ENCODE results near the gene FRMD4A. TPM values are rescaled to one million over a fixed set of nuclear protein-coding genes. Genes with fewer than 3 reads are reported as not detected.

The FRMD4A gene
- total RNA-seq, 1 experiment from 2014 or later = 7.1 TPM

GRCh38 chr10:14014423-14014822 is 316.3 kb downstream of the FRMD4A start:
- Histone ChIP-seq H3F3A (ENCODE audit: low read length, unreplicated experiment) (no peaks in the 10 kb centered on the region), H3K79me2 (ENCODE audit: low read length) (no peaks in the 10 kb centered on the region), H2AFZ (ENCODE audit: low read length) (no peak overlapping the region), H3K27me3 (ENCODE audit: low read length) (no peaks in the 10 kb centered on the region), H3K9ac (ENCODE audit: low read length) (no peak overlapping the region), H3K9me2 (replicated peaks; ENCODE audit: low read length) (no peaks in the 10 kb centered on the region), H3K27ac (ENCODE audit: low read length) (no peak overlapping the region), H3K9me3 (ENCODE audit: low read length) (no peaks in the 10 kb centered on the region), H4K20me1 (ENCODE audit: low read length) (no peaks in the 10 kb centered on the region), H3K4me1 (ENCODE audit: insufficient read depth, low read length) (no peaks in the 10 kb centered on the region), H3K4me3 (ENCODE audit: low read length) (no peak overlapping the region), H3K4me2 (ENCODE audit: low read length) (no peak overlapping the region), H3K36me3 (ENCODE audit: low read depth, low read length) (no peaks in the 10 kb centered on the region)
- DNase-seq = no peak
- TF ChIP-seq CTCF (conservative IDR thresholded peaks at IDR 0.05; ENCODE audit: low read depth, low read length) = no peak
- CTCF ChIA-PET = no interaction called here
- intact Hi-C loops (cut with micrococcal nuclease) = no loop called here
- ATAC-seq = no peak
- BruUV-seq (replicated peaks) = no TSS peak
- POLR2A ChIA-PET (ENCODE audit: unreplicated experiment) = no interaction called here

- Histone ChIP-seq H3K9ac (ENCODE audit: low read length) (no peak overlapping the region), H3K27me3 (ENCODE audit: low read length) (no peaks in the 10 kb centered on the region), H3K9me2 (replicated peaks; ENCODE audit: low read length) (no peaks in the 10 kb centered on the region), H3F3A (ENCODE audit: low read length, unreplicated experiment) (no peaks in the 10 kb centered on the region), H2AFZ (ENCODE audit: low read length) (no peak overlapping the region), H3K4me2 (ENCODE audit: low read length) (no peak overlapping the region), H3K27ac (ENCODE audit: low read length) (no peak overlapping the region), H3K4me1 (ENCODE audit: insufficient read depth, low read length) (peaks cover 4% of the 10 kb centered on the region; the same call in 1 of the 2 replicates), H3K79me2 (ENCODE audit: low read length) (no peaks in the 10 kb centered on the region), H3K4me3 (ENCODE audit: low read length) (no peak overlapping the region), H3K9me3 (ENCODE audit: low read length) (no peaks in the 10 kb centered on the region), H4K20me1 (ENCODE audit: low read length) (no peaks in the 10 kb centered on the region), H3K36me3 (ENCODE audit: low read depth, low read length) (no peaks in the 10 kb centered on the region)
- ChIA-PET CTCF (no interaction called here), POLR2A (ENCODE audit: unreplicated experiment) (no interaction called here)
- no peak for TF ChIP-seq CTCF (conservative IDR thresholded peaks at IDR 0.05; ENCODE audit: low read depth, low read length)
- no peak for TF ChIP-seq EZH2phosphoT487 (IDR thresholded peaks at IDR 0.05; ENCODE audit: borderline replicate concordance, low read length)
- TF ChIP-seq EZH2 (IDR thresholded peaks at IDR 0.05; ENCODE audit: low read length, unreplicated experiment) = no peak
- DNase-seq (no peak), ATAC-seq (no peak)
- no TSS peak for BruUV-seq (replicated peaks)
- intact Hi-C loops (cut with micrococcal nuclease) = no loop called here
Observed at GRCh38 chr10:14010769-14011574, 319.8 kb downstream of the FRMD4A start.

DNA sequence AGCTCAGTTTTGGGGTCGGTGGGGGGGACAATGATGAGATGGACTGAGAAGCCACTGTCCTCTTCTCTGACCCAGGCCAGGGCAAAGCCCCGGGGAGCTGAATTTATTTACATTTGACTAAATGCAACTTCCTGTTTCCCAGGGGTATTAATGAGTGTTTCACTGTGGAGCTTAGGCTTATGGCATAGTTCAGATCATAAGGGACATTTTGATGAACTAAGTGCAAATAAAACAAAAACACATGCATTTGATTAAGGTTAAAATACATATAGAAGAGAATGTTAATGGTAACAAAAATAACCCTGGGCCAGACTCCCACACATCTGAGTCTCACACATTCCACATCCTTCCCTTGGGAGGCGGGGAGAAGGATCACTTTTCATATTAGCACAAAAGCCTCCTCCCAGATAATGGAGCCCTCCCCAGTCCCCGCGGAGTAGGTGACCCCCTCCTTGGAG is 320.6 kb downstream of the FRMD4A start:
- H2AFZ ChIP-seq (ENCODE audit: low read length) = peak overlapping the region; percentile 88
- H3K4me2 ChIP-seq (ENCODE audit: low read length) = peak overlapping the region; percentile 96
- TF ChIP-seq EZH2phosphoT487 (IDR thresholded peaks at IDR 0.05; ENCODE audit: borderline replicate concordance, low read length) (no peak), CTCF (conservative IDR thresholded peaks at IDR 0.05; ENCODE audit: low read depth, low read length) (no peak), EZH2 (IDR thresholded peaks at IDR 0.05; ENCODE audit: low read length, unreplicated experiment) (no peak)
- H3K27me3 ChIP-seq (ENCODE audit: low read length) = no peaks in the 10 kb centered on the region
- intact Hi-C loops (cut with micrococcal nuclease) = no loop called here
- DNase-seq (no peak), ATAC-seq (no peak)
- ChIA-PET POLR2A (ENCODE audit: unreplicated experiment) (no interaction called here), CTCF (no interaction called here)
- BruUV-seq (replicated peaks) = no TSS peak
- peak overlapping the region; percentile 61 for H3K27ac ChIP-seq (ENCODE audit: low read length)
- peak overlapping the region; percentile 69 for H3K4me3 ChIP-seq (ENCODE audit: low read length)
- no peaks in the 10 kb centered on the region for H3K9me2 ChIP-seq (replicated peaks; ENCODE audit: low read length)
- no peaks in the 10 kb centered on the region for H3K9me3 ChIP-seq (ENCODE audit: low read length)
- no peaks in the 10 kb centered on the region for H4K20me1 ChIP-seq (ENCODE audit: low read length)
- H3K36me3 ChIP-seq (ENCODE audit: low read depth, low read length) = no peaks in the 10 kb centered on the region
- H3K79me2 ChIP-seq (ENCODE audit: low read length) = no peaks in the 10 kb centered on the region
- H3K9ac ChIP-seq (ENCODE audit: low read length) = peak overlapping the region; percentile 59
- peaks cover 6% of the 10 kb centered on the region for H3K4me1 ChIP-seq (ENCODE audit: insufficient read depth, low read length)
- H3F3A ChIP-seq (ENCODE audit: low read length, unreplicated experiment) = no peaks in the 10 kb centered on the region
